Activated CD8-positive, alpha-beta T cell treated with anti-CD3 and anti-CD28 coated beads, Interleukin-2, amount 10 ng/mL, durations not matched to agents 7 days and 5 days (primary cell): ENCODE data around the gene EPHB1. TPM values are rescaled to one million over a fixed set of nuclear protein-coding genes. Genes with fewer than 3 reads are reported as not detected.

Experiments used
- ATAC-seq: fragments of 150-1000 bp; cut with Tn5 transposase; one replicate; pipeline ENCODE4 v1.10.0; 2021; ENCODE audit warnings: moderate library complexity
- CTCF ChIA-PET: fragments of 350-600 bp; sonication (Branson Sonifier 250); formaldehyde crosslinking; loops from one replicate; lab custom pipeline; 2021; ENCODE audit warnings: antibody characterized with exemption; lab: Charles Lee
- POLR2A ChIA-PET: fragments of 350-600 bp; sonication (Branson Sonifier 250); formaldehyde crosslinking; loops from one replicate; lab custom pipeline; 2021; ENCODE audit warnings: antibody characterized with exemption; lab: Charles Lee
- DNase-seq: peaks from one replicate; pipeline ENCODE4 v3.0.0-alpha.2; 2020
- H3K27ac Mint-ChIP-seq: one replicate; pipeline ENCODE4 v1.8.0; 2021; ENCODE audit warnings: mild to moderate bottlenecking, mixed read lengths
- H3K27me3 Mint-ChIP-seq: one replicate; pipeline ENCODE4 v1.8.0; 2021; ENCODE audit warnings: low read depth, mixed read lengths
- H3K36me3 Mint-ChIP-seq: one replicate; pipeline ENCODE4 v1.8.0; 2021; ENCODE audit warnings: low read depth, mixed read lengths
- H3K4me1 Mint-ChIP-seq: one replicate; pipeline ENCODE4 v1.8.0; 2021; ENCODE audit warnings: low read depth, mixed read lengths
- H3K4me3 Mint-ChIP-seq: one replicate; pipeline ENCODE4 v1.8.0; 2021; ENCODE audit warnings: mild to moderate bottlenecking, mixed read lengths
- H3K9me3 Mint-ChIP-seq: one replicate; pipeline ENCODE4 v1.8.0; 2022; ENCODE audit warnings: mixed read lengths; ENCODE audit not compliant: insufficient read depth
- total RNA-seq, 2 experiments: library from RNA; stranded (reverse); gene quantifications; one replicate each; pipeline ENCODE4 v1.2.3, GENCODE V29; 2021

Gene EPHB1
- total RNA-seq, 2 experiments from 2014 or later: 1.1 to 1.4 TPM

- POLR2A ChIA-PET: no interaction called here
- Mint-ChIP-seq H3K4me3 (no peak overlapping the region), H3K9me3 (no peaks in the 10 kb centered on the region), H3K27me3 (peaks cover 12% of the 10 kb centered on the region), H3K4me1 (no peaks in the 10 kb centered on the region), H3K36me3 (no peaks in the 10 kb centered on the region), H3K27ac (no peak overlapping the region)
- CTCF ChIA-PET: no interaction called here
- DNase-seq: no peak
- ATAC-seq: no peak
These were observed 99.5 kb downstream of the EPHB1 start for GRCh38 chr3:134894533-134894932.

GRCh38 chr3:134895181-134895580 is 100.1 kb downstream of the EPHB1 start:
- ATAC-seq: no peak
- no peaks in the 10 kb centered on the region for H3K36me3 Mint-ChIP-seq

GRCh38 chr3:134896141-134896540 is 101.1 kb downstream of the EPHB1 start:
- Mint-ChIP-seq H3K36me3 (no peaks in the 10 kb centered on the region), H3K4me3 (no peak overlapping the region), H3K27ac (no peak overlapping the region), H3K9me3 (no peaks in the 10 kb centered on the region), H3K4me1 (no peaks in the 10 kb centered on the region), H3K27me3 (peaks cover 15% of the 10 kb centered on the region)
- ATAC-seq (no peak), DNase-seq (no peak)
- ChIA-PET POLR2A (no interaction called here), CTCF (no interaction called here)

More at GRCh38 chr3:134895181-134895580, 100.1 kb downstream of the EPHB1 start:
- ChIA-PET POLR2A (no interaction called here), CTCF (no interaction called here)
- Mint-ChIP-seq H3K4me1 (no peaks in the 10 kb centered on the region), H3K27me3 (peaks cover 12% of the 10 kb centered on the region), H3K4me3 (no peak overlapping the region), H3K9me3 (no peaks in the 10 kb centered on the region), H3K27ac (no peak overlapping the region)
- DNase-seq: no peak

GRCh38 chr3:134896696-134897095 is 101.6 kb downstream of the EPHB1 start:
- no peak overlapping the region for H3K27ac Mint-ChIP-seq
- peaks cover 19% of the 10 kb centered on the region for H3K27me3 Mint-ChIP-seq
- ATAC-seq (no peak), DNase-seq (no peak)
- no peaks in the 10 kb centered on the region for H3K36me3 Mint-ChIP-seq
- CTCF ChIA-PET: no interaction called here
- H3K4me3 Mint-ChIP-seq: no peak overlapping the region
- POLR2A ChIA-PET: no interaction called here
- no peaks in the 10 kb centered on the region for H3K4me1 Mint-ChIP-seq
- no peaks in the 10 kb centered on the region for H3K9me3 Mint-ChIP-seq

- CTCF ChIA-PET: no interaction called here
- no peaks in the 10 kb centered on the region for H3K4me1 Mint-ChIP-seq
- peaks cover 23% of the 10 kb centered on the region for H3K27me3 Mint-ChIP-seq
These were observed 102.5 kb downstream of the EPHB1 start for GRCh38 chr3:134897391-134898141.

GRCh38 chr3:134898181-134898754 is 103.2 kb downstream of the EPHB1 start:
- ChIA-PET POLR2A (no interaction called here), CTCF (no interaction called here)
- Mint-ChIP-seq H3K4me3 (no peak overlapping the region), H3K4me1 (no peaks in the 10 kb centered on the region), H3K27me3 (peaks cover 23% of the 10 kb centered on the region), H3K27ac (no peak overlapping the region), H3K9me3 (no peaks in the 10 kb centered on the region), H3K36me3 (no peaks in the 10 kb centered on the region)
- no peak for DNase-seq
- ATAC-seq: no peak

More at GRCh38 chr3:134897391-134898141, 102.5 kb downstream of the EPHB1 start:
- Mint-ChIP-seq H3K36me3 (no peaks in the 10 kb centered on the region), H3K4me3 (no peak overlapping the region), H3K27ac (no peak overlapping the region), H3K9me3 (no peaks in the 10 kb centered on the region)
- no peak for DNase-seq
- POLR2A ChIA-PET: no interaction called here
- no peak for ATAC-seq

GRCh38 chr3:134899786-134900185 is 104.7 kb downstream of the EPHB1 start:
- H3K27me3 Mint-ChIP-seq: peaks cover 23% of the 10 kb centered on the region
- DNase-seq (no peak), ATAC-seq (no peak)
- H3K4me3 Mint-ChIP-seq: no peak overlapping the region
- H3K27ac Mint-ChIP-seq: no peak overlapping the region
- H3K4me1 Mint-ChIP-seq: peaks cover 6% of the 10 kb centered on the region
- no peaks in the 10 kb centered on the region for H3K9me3 Mint-ChIP-seq
- no peaks in the 10 kb centered on the region for H3K36me3 Mint-ChIP-seq
- ChIA-PET CTCF (no interaction called here), POLR2A (no interaction called here)

- ATAC-seq (no peak), DNase-seq (no peak)
- POLR2A ChIA-PET: no interaction called here
These were observed 105.4 kb downstream of the EPHB1 start for GRCh38 chr3:134900482-134900881.

GRCh38 chr3:134901461-134901860 is 106.4 kb downstream of the EPHB1 start:
- no peak for DNase-seq
- Mint-ChIP-seq H3K4me1 (peaks cover 6% of the 10 kb centered on the region), H3K9me3 (no peaks in the 10 kb centered on the region), H3K36me3 (no peaks in the 10 kb centered on the region), H3K27me3 (peaks cover 17% of the 10 kb centered on the region), H3K4me3 (no peak overlapping the region), H3K27ac (no peak overlapping the region)
- CTCF ChIA-PET: no interaction called here
- POLR2A ChIA-PET: no interaction called here
- ATAC-seq: no peak

More at GRCh38 chr3:134900482-134900881, 105.4 kb downstream of the EPHB1 start:
- Mint-ChIP-seq H3K36me3 (no peaks in the 10 kb centered on the region), H3K27me3 (peaks cover 19% of the 10 kb centered on the region), H3K4me3 (no peak overlapping the region), H3K27ac (no peak overlapping the region), H3K9me3 (no peaks in the 10 kb centered on the region), H3K4me1 (peaks cover 6% of the 10 kb centered on the region)
- CTCF ChIA-PET: no interaction called here

GRCh38 chr3:134903837-134904236 is 108.8 kb downstream of the EPHB1 start:
- ChIA-PET CTCF (no interaction called here), POLR2A (no interaction called here)
- Mint-ChIP-seq H3K36me3 (no peaks in the 10 kb centered on the region), H3K27ac (no peak overlapping the region), H3K4me1 (peaks cover 6% of the 10 kb centered on the region), H3K4me3 (no peak overlapping the region), H3K9me3 (no peaks in the 10 kb centered on the region), H3K27me3 (peaks cover 17% of the 10 kb centered on the region)
- DNase-seq (no peak), ATAC-seq (no peak)

GRCh38 chr3:134904241-134904771 is 109.2 kb downstream of the EPHB1 start:
- DNase-seq: peak; percentile 34
- ATAC-seq: no peak
- H3K36me3 Mint-ChIP-seq: no peaks in the 10 kb centered on the region
- POLR2A ChIA-PET: no interaction called here
- CTCF ChIA-PET: no interaction called here
- no peak overlapping the region for H3K27ac Mint-ChIP-seq
- peaks cover 17% of the 10 kb centered on the region for H3K27me3 Mint-ChIP-seq
- H3K4me1 Mint-ChIP-seq: peaks cover 6% of the 10 kb centered on the region
- no peak overlapping the region for H3K4me3 Mint-ChIP-seq
- no peaks in the 10 kb centered on the region for H3K9me3 Mint-ChIP-seq
